T-helper 1 cell (primary cell): Measurements from ENCODE around the gene RELN.

Experiments
- DNase-seq, 5 donors: peaks; one replicate each; pipeline ENCODE4 v3.0.0-alpha.2; 2012 to 2020

The RELN gene

DNA sequence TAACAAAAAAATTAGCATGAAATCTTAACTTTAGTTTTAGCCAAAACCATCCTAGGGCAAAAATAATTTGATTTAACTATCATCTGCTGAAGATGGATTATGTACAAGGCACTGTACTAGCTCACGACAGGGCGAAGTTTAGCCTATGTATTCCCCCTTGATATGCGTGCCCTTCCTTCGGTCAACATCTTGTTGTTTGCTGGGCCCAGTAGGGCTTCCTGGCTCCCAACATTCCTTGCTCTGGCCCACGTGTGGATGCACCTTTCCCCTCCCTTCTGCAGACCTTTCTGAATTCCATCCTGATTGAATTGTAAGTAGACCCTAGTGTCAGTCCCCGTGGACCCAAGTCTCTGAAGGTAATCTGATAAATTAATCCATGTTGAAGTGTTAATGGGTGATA, 212.0 kb downstream of the RELN start:
- no peak for DNase-seq

- no peak for DNase-seq
Observed at GRCh38 chr7:103773726-103774125, 215.7 kb downstream of the RELN start.

DNA sequence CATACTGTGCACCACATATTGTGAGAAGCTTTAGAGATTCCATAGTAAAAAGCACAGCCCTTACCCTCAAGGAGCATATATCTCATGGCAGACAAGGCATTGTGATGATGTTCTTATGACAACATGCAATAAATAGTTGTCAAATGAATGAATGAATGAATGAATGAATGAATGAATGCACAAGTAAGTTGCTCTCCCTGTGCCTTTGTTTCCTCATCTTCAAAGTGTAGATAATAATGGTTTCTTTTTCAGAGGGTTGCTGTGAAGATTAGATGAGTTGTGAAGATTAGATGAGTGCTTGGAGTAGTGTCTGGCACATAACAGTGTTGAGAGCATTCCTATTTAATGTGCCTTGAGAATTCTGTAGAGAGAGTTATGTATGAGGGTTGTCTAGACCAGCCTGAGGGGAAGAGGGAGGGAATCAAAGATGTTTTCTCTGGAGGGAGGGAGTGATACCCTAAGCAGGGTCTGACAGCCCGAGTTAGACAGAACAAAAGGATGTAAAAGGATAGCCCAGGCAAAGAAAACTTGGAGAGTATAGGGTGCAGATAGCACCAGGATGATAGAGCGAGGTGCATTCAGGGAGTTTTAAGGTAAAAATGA, 217.2 kb downstream of the RELN start:
- DNase-seq = no peak

DNA sequence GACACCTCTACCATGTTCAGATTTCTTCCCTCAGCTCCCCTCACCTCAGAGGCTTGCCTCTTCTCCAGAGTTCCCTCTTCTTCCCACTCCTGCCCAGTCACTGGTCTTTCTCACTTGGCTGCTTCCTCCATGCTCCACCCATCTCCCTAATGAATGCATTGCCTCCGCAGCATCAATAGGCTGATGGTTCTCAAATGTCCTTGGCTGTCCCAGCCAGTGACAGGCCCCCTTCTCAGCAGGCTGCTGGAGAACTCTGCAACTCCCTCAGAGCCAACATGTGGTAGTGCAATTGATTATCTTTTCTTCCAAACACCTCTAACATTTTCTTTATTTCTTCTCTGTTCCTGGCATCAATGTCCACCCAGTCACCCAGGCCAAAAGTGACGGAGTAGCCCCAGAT, 218.2 kb downstream of the RELN start:
- no peak for DNase-seq

- no peak for DNase-seq
Observed at GRCh38 chr7:103766660-103767059, 222.8 kb downstream of the RELN start.

- DNase-seq = no peak
Observed at GRCh38 chr7:103765901-103766300, 223.6 kb downstream of the RELN start.

DNA sequence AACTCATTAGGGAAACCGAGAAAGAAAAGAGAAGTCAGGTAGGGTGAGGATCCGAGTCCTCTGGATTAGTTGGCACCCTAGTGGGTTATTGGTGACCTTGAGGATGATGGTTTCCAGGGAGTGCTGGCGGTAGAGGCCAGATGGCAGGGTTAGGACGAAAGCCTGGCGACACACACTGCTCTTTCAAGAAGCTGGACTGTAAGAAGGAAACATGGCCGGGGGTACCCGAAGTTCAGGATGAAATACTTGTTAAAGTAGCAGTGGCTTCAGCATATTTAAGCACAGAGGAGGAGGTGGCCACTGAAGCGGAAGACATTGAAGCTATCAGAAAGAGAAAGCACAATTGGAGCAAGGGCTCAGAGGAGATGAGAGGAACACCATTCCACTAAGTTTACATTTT, 224.6 kb downstream of the RELN start:
- no peak for DNase-seq

DNA sequence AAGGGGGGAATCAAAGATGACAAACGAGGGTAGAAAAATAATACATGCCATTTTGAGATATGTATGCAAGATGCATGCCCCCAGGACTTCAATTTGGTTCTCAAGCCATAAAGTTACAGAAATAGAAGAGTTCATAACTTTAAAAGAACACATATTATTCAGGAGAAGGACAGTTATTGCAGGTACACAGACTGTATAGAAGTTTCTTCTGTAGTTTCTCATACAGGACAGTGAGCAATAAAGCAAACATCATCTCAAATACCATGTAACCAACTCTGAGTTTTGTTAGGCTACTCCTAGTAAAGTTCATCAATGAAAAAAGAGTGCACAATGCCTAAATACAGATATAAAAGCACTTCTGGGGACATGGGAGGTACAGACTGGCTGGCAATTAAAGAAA, 226.6 kb downstream of the RELN start:
- no peak for DNase-seq

DNA sequence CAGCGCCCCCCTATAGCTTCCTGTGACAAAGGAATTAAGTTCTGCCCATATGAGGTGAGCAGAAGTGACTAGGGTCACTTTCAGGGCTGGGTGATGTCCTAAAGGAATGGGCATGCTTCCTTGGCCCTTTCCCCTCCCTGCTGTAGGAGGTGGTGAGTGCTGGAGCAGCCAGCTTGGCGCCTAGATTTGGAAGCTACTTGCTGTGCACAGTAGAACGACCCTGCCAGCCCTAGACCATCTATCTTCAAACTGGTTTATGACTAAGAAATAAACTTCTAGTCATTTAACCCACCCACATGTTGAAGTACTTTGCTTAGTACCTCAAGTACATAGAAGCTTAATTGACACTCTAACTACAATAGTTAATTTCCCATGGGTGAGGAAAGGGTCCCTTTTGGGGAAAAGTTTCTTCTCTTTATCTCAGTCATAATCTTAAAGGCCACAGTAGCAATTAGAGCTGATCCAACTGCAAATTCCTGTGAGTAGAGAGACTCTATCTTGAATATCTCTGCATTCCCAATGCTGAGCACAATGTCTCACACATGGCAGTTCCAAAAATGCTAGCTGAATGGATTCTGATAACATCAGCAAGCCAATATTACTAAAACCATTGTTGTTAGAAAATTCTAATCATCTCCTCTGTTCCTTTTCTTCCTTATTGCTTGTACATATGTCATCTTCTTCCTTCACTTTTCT, 227.2 kb downstream of the RELN start:
- no peak for DNase-seq

GRCh38 chr7:103752995-103753394, 236.5 kb downstream of the RELN start:
- no peak for DNase-seq

- DNase-seq = no peak
Observed at GRCh38 chr7:103751311-103751880, 238.1 kb downstream of the RELN start.

GRCh38 chr7:103748680-103749079, 240.8 kb downstream of the RELN start:
- DNase-seq = no peak

GRCh38 chr7:103735377-103735776, 254.1 kb downstream of the RELN start:
- no peak for DNase-seq

DNA sequence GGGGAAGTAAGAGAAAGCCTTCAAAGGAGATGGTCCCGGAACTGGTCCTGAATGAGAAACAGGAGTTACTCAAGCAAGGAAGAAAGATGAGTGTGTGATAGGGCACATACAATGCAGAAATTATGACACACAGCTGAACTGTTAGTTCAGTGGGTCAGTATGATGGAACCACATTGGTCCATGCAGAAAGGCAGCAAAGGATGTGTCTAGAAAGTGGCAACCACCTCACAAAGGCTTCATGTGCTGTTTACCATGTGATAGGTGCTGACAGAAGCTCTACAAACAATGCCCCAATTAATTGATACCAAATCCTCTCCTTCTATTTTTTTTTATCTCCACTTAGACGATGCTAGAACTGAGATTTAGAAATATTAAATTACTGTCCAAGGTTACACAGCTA, 258.3 kb downstream of the RELN start:
- no peak for DNase-seq

- no peak for DNase-seq
Observed at GRCh38 chr7:103729026-103729425, 260.4 kb downstream of the RELN start.

DNA sequence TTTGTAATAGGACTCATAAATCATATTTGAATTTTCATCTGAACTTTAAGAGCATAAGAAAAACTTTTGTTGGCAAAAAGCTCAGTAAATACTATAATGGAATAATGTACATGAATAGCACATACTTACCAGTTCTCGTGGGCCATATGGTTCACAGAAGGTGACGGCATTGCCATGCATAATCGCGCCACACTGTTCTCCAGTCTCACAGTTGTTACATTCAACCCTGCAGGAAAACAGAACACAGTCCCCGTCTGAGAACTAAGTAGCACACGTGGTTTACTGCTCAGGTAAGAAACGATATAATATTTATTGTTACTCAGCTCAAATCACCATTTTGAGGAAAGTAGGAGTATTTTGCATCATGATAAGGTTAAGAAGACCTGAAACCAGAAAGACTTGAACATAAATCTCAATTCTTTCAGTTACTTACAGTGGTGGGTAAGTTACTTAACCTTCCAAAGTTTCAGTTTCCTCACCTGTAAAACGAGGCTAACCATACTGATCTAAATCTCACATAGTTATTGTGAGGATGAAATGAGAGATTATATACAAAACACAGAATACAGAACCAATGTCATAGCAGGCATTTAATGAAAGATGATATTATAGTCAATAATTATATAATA, 261.4 kb downstream of the RELN start:
- no peak for DNase-seq

DNA sequence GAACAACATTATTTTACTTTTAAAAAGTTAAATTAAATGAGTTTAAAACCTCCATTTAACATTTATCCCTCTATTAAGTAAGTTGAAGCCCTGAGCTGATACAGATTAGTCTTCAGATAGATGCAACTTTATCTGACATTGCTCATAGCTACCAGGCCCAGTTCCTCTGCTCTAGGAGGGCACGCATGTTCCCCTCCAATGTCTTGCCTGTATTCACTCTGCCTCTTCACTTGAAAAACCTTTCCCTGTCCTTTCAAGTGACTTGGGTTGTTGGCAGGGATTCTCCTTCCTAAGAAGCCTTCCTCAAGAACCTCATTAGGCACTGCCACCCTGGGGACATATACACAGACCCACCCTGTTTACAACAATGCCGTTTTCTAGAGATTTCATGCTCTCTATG, 270.4 kb downstream of the RELN start:
- no peak for DNase-seq

DNA sequence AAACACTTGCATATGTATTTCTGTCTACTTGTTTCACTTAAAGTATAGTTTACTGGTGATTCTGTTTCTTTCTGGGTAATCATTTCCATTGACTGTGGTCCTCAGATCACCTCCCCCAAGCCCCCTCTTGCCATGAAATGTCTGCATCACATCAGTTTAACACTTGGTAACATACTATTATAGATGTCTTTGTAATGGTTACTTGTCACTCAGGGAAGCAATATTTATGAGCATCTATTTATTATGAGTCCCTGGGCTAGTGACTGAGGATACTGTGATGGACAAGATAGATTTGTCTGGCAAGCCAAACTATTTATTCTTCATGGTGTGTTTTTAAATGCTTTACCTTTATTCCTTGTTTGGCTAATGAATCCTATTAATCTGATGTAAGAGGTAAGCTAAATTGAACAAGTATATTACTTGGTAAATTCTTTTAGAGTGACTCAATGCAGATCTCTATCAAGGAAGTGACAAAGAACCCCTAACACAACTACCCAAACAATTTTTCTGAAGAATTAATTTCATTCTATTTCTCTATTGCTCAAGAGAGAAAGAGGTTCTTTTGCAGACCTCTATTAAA, 270.9 kb downstream of the RELN start:
- no peak for DNase-seq

DNA sequence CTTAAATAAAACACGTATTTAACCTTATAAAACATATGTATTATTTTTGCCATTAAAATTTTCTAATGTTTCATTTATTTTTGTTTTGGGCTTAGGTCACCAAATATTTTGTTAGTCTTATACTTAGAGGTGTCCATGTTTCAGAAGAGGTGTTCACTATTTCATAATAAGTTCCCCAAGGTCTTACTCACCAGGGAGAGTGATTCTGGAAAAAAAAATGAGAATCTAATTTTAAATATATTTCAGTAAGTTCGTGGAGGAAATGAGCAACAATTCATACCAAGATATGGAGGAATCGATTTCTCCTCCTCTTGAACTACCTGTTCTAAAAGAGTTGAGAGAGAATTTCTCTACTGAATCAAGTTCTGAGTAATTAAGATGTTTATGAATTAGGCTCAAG, 271.9 kb downstream of the RELN start:
- DNase-seq = no peak

GRCh38 chr7:103715376-103716120, 273.9 kb downstream of the RELN start:
- DNase-seq = no peak

- no peak for DNase-seq
Observed at GRCh38 chr7:103714376-103714927, 275.0 kb downstream of the RELN start.

GRCh38 chr7:103712991-103713778, 276.3 kb downstream of the RELN start:
- no peak for DNase-seq
